ENCODE results near the gene EMILIN3.

EMILIN3 gene

DNA sequence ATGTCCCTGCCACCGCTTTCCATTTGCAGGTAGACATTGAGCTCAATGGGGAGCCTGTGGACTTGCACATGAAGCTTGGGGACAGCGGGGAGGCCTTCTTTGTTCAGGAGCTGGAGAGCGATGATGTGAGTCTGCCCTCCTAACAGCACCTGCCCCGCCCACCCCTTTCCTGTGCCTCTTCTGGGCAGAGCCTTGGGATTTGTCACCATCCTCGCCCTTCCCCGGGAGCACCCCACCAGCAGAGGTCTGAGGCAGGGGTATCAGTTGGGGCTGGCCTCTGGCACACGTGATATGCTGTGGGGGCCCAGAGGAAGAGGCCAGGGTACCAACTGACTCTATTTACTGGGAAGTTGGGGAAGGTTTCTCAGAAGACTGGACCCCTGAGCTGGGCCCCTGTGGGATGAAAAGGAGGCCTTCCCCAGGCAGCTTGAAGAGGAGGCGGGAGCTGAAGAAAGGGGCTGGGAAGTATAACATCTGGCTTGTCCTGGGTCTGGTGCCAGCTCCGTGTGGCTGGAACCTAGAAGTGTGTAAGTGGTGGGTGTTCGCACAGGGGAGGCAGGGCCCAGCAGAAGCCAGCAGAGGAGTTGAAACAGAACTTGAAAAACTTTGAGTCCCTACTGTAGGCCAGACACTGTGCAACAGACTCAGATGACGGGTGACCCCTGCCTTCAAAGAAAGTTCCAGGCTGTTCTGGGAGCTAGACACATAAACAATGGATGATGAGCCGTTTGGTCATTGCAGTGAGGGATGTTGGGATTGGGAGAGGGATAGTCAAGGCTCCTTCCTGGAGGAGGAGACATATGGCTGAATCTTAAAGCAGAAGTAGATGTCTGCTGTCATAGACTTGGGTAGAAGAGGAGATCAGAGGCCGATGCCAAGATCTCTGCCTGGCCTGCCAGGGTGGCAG lies 18.8 kb downstream of the EMILIN3 start:
- no peak for DNase-seq (ENCODE audit: low spot score)

DNA sequence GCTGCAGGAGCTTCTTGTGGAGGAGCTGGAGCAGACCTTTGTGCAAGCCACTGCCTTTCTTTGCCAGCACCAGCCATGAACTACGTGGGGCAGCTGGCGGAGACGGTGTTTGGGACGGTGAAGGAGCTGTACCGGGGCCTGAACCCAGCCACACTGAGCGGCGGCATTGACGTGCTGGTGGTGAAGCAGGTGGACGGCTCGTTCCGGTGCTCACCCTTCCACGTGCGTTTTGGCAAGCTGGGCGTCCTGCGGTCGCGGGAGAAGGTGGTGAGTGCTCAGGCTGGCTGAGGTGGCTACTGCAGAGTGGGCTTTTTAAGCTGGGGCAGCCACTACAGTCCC lies 20.9 kb downstream of the EMILIN3 start:
- no peak for DNase-seq (ENCODE audit: low spot score)

DNA sequence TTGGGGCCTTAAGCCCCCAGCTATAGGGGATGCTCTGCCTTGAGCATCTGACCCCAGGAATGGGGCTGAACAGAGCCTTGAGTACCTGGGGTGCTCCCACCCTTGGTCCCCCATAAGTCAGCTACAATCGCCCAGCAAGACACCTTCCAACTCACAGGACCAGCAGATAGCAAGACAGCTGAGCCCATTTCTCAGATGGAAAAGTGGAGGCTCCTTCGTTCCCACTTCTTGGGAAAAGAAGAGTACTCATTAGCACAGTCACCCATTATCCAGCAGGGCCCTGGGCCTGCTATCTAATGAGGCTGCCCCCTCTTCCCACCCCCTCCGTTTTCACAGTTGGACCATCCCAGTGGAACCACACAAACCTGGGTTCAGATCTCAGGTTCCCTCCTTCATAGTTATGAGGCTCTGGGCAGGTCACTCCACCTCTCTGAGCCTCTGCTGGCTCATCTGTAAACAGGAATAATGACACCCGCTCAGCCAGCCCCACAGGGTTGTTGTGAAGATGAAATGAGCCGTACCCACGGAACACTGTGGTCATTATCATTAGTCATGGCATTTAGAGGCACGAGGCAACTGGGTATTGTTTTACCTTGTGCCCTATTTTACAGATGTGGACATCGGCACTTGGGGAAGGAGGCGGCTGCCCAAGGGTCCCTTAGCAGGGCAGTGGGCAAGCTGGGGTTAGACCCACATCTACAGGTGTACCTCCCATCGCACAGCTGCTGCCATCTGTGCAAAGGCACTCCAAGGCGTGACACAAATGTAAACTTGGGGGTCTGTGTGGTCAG lies 21.5 kb downstream of the EMILIN3 start:
- no peak for DNase-seq (ENCODE audit: low spot score)

DNA sequence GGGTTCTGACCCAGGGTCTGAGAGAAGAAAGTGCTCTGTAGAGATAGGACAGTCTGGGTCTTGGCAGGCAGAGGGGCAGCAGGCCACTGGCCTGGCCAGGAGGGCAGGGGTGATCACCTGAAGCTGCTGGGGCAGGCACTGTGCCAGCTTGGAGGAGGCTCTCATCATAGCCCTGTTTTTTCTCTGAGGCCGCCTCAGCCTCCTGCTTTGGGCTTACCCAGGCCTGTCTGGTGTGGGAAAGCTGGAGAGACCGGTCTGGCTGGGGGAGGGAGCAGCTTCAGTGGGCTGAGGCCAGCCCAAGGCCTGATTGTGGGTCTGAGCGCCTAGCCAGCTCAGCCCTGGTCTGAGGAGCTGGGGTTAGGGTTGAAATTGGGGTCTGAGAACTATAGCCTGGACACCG lies 22.1 kb downstream of the EMILIN3 start:
- DNase-seq (ENCODE audit: low spot score) = no peak

DNA sequence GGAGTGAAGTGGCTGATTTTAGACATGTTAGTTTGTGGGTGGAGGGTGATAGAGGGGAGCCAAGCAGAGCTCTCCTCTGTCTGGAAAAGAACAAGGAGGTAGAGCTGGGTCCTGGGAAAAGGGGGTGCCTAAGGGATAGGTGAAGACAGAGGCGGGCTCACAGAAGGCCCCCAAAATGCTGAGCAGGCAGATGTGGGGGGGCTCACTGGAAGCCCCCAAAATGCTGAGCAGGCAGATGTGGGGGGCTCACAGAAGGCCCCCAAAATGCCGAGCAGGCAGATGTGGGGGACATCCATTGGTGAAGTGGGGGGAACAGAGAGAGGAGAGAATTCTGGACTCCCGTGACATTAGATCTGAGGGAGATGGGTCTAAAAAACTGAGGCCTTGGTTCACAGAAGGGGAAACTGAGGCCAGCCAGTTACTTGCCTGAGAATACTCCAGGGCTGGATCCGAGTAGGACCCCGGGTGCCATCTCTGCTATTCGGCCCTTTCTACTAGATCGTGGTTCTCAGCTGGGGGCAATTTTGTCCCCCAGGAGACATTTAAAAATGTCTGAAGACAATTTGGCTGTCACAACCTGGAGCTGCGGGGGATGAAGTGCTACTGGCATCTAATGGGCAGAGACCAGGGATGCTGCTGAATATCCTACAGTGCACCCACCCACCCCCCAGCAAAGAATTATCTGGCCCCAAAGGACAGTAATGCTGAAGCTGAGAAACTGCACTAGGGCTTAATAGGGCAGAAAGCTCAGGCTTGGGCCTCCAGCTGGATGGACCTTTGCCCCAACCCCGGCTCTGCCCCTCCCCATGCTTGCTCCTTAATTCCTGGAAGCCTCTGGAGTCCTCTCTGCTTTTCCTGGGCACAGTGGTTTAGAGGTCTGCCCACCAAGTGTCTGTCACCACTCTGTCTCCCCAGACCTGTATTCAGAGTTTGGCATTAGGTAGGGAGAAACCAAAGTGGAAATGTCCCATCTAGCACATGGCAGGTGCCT lies 23.8 kb downstream of the EMILIN3 start:
- no peak for DNase-seq (ENCODE audit: low spot score)

DNA sequence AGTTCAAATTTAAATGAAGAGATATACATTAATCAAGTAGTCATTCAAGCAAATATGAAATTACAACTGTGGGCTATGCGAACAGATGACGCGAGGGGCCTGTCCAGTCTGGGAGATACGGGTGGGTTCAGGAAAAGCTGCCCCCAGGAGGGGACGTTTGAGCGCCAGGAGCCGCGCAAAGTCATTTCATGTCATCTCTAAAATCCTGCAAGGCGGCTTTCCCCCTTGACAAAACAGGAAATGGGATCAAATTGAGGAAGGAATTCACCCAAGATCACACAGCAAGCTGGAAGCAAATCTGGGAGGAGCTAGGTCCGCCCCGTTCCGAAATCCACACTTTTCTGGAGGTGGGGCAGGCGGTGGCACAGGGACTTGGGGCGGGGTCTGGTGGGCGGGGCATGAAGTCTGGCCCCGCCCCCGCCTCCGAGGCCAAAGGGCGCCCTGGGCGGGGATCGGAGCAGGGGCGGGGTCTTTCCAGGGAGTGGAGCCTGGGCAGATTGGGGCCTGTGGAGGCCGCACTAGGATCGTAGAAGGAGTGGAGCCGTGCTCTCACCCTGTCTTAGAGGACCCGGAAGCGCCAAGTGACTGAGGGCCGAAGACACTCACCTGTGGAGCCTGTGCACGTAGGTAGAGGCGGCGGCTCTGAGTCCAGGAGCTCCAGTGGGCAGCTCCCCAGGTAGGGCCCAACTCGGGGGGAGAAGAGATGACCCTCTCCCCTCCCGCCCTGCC lies 26.1 kb downstream of the EMILIN3 start, which contains the start of gene LPIN3:
LPIN3 (plus strand) TSS at position 495 of the 729 bp plus-strand sequence. CDS start 4,983 bp downstream, outside the sequence.
- peak; percentile 96 for DNase-seq (ENCODE audit: low spot score)

DNA sequence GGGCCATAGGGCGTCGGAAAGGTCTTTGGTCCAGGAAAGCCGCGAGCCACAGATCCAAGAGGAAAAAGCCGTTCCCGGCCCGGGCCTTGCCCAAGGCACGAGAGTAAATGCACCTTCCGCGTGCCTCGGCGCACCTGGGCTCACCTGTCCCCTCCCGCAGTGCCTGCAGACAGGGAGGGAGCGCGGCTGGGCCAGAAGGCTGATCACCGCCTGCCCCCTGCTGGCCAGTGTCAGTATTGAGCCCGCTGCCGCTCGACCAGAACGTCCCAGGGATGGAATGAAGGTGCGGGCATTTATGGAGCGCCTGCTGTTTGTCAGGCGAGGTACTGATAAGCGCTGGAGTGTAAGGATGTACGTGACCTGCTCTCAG lies 26.7 kb downstream of the EMILIN3 start:
- peak; percentile 74 for DNase-seq (ENCODE audit: low spot score)

DNA sequence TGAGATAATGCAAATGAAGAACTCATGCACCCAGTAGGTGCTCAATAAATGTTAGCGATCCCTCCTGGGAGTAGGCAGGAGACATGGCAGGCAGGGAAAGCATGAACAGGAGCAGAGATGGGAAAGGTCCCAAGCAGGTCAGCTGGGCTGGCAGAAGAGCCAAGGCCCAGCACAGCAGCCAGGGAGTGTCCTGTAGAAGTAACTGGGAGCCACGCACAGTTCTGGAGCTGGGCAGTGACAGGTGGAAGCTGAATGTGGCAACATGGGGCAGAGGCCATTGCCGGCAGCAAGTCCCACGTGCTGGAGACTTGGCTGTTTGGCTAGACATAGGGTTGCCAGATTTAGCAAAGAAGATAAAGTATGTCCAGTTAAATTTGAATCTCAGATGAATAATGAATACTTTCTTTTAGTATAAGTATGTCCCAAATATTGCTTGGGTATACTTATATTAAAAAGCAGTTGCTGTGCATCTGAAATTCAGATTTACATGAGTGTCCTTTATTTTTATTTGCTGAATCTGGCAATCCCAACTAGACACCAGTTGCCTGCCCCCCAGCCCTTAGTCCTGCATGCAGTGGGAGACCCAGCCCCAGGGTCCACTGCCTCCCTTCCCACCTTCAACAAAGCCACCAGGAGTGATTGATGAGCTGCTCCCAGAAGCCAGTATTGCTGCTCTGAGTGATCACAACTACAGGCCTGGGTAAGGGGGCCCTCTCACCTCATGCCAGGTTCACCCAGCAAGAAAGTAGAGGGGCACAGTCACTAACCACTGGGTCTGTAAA lies 29.7 kb downstream of the EMILIN3 start:
- no peak for DNase-seq (ENCODE audit: low spot score)

DNA sequence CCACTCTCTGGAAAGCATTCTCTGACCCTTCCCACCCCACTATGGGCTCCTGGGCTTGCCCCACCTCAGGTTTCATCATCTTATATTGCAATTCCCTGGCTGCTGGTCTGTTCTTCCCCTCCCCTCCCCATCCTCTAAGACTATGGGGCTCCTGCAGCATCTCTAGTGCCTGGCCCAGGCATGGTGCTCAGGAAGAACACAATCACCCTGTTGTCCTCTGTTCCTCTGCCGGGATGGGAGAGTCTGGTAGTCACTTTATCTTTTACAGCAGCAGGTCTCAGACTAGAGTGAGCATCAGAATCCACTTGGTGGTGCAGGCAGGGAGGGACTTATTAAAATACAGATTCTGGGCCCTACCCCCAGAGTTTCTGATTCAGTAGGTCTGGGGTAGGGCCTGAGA lies 31.0 kb downstream of the EMILIN3 start:
- no peak for DNase-seq (ENCODE audit: low spot score)

DNA sequence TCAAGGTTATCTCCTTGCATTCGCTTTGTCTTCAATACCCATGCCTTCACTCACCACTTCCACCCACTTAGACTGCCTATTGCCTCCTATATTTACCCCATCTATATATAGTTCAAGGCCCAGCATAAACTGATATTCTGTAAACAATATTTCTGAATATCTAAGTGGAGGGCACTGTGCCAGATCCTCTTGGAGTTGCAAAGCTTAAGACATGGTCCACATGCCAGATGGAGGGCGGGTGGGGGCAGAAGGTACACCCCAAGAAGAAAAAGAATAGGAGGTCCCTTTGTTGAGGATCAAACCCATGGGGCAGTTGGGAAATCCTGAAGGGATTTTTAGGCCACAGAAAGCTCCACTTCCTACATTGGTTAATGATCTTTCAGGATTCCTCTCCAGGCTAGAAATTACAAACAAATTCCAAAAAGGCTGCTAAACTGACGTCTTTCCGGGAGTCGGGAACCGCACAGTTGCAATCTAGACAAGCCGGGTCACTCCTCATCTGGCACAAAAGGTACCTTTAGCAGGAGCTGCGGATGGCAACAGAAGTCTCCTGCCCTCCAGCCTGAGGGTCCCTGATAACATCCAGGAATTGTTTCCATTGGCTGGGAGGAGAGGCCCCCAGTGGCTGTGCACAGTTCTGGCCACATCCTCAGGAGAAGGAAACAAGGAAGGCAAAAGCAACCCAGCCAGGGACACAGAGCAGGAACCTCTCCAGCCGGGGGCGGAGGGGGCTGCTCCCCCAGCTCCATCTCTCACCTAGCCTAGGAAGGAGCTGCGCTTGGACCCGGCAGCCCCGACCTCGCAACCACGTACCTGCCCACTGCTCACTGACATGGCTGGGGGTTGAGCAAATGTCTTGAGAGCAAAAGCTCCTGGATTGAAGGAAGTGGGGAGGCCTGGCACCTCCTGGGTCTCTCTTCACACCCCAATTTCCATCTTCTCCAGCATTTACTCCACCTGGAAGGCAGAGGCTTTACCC lies 31.9 kb downstream of the EMILIN3 start:
- DNase-seq (ENCODE audit: low spot score) = no peak

DNA sequence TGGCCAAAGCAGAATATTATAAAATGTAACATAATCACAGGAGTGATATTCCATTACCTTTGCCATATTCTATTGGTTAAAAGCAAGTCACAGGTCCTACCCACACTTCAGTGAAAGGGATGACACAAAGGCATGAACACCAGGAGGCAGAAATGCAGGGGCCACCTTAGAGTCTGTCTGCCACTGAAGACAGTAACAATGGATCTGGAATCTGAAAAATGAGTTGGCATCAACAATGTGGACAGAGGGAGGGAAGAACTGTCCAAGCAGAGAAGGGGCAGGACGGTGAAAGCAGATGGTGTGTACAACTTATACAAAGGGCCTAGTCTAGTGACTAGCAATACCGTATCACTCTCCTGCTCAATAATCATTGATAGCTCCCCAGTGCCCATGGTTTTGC lies 32.6 kb downstream of the EMILIN3 start:
- no peak for DNase-seq (ENCODE audit: low spot score)

DNA sequence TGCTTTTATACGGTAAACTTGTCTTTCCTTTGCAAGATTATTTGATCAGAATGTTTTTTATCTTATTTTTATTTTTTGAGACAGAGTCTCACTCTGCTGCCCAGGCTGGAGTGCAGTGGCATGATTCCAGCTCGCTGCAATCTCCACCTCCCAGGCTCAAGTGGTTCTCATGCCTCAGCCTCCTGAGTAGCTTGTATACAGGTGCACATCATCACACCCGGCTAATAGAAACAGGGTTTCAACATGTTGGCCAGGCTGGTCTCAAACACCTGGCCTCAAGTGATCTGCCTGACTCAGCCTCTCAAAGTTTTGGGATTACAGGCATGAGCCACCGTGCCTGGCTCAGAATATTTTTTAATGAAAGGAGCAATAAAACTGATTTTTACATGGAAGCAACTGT lies 34.9 kb downstream of the EMILIN3 start:
- DNase-seq (ENCODE audit: low spot score) = no peak

DNA sequence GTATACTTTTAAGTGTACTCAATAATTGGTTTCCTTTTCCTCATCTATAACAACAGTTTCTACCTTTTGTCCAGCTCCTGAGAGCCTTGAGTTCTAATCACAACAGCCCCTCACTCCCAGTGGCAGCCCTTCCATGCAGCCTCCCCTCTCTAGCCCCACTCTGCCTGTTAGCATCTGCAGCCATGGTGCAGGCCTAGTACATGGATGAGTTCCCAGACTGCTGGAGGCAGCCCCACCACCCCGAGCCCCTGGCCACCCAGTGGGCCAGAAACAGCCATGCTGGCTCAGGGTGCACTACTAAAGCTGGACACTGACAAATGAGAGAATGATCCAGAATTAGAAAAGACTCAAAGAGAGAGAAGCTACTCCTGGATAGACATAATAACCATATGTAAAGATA lies 35.7 kb downstream of the EMILIN3 start:
- DNase-seq (ENCODE audit: low spot score) = no peak

DNA sequence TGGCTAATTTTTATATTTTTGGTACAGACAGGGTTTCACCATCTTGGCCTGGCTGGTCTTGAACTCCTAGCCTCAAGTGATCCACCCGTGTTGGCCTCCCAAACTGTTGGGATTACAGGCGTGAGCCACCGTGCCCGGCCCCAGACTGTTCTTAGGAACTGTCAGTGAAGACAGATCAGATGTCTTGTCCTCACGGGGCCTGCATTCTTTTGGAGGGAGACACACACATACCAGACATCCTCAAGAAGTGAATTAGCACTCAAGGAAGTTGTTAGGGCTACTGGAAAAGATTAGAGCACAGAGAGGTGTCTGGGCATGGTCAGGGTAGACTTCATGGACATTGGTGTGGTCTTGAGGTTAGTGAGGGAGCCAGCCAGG lies 36.3 kb downstream of the EMILIN3 start:
- no peak for DNase-seq (ENCODE audit: low spot score)

DNA sequence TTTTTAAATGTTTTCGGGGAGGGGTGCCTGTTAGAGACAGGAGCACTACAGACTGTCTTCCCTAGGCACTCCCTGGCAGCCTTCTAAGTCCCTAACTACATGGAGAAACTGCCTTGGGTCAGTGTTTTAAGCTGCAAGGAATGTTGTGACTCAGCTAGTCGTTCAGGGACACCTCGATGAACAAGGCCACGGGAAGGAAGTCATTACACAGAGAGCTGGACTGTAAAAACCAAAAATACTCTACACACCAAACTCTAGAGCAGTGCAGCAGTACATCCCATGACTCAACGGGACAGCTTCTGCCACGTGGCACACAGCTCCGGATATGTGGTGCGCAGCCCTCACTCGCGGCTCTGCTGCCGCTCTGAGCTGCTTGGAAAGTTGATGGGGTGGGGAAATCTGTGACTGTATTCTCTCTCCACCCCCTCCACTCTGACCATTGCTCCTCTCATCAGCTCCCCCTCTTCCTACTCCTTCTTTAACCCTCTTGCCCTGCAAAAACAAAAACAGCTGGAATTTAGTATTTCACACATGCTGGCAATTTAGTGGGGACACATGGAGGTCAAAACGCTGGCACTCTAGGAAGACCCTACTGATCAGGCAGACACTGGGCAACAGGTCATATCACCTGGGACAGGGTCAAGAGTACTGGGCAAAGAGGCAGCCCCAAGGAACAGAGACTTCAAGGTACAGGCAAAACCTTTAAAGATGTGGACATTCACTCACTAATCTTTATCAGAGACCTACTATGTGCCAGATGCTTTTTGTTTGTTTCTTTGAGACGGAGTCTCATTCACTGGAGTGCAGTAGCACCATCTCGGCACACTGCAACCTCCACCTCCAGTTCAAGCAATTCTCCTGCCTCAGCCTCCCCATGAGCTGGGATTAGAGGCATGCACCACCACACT lies 36.9 kb downstream of the EMILIN3 start:
- DNase-seq (ENCODE audit: low spot score) = peak; percentile 95

DNA sequence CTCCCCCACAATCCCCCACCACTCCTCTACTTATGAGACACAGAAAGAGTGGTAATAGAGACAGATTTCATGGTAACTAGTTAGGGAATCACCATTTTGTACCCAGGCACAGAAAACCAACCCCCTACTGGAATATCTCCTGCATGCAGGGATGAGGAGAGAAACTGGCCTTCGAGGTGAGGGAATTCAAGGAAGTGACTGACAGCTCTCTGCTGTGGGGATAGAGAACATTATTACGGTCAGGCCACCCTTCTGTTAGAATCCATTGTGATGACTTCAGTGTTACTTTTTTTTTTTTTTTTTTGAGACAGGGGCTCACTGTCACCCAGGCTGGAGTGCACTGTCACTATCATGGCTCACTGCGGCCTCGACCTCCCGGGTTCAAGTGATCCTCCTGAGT lies 39.4 kb downstream of the EMILIN3 start:
- DNase-seq (ENCODE audit: low spot score) = no peak

DNA sequence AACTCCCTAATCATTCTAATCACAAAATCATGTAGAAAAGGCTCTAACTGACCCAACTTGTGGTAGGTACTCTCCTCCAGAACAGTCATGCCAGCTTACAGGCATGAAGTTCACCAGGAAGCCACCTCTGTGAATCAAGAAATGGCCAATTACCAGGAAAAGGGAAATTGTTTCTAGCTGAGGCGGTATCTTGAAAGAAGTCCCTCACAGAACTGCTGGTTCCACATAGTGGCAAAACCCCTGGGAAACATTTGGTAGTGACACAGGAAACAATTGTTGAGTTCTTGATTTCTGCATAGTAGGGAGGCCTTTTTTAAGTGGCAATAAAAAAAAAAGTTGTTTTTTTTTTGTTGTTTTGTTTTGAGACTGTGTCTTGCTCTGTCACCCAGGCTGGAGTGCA lies 45.6 kb downstream of the EMILIN3 start:
- no peak for DNase-seq (ENCODE audit: low spot score)

DNA sequence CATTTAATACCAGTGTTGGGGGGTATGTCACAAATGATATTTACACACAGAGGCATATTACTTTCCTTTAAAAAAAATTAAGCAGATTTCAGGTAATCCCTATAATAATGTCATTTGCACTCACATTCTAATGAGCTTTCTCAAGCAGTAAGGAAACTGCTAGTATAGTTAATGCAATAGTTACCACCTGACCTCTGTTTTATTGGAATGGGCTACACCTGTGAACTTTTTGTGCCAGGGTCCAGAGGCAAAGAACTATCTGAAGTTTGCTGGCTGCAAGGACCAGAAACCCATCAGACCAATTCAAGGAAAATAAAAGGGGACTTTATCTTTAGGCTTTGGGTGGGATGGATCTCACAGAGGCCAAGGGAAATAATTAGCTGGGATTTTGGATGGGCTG lies 46.2 kb downstream of the EMILIN3 start:
- DNase-seq (ENCODE audit: low spot score) = no peak

All from AG08395 (cell line).